Stimulated activated CD4-positive, alpha-beta T cell treated with anti-CD3 and anti-CD28 coated beads, Interleukin-12 subunit alpha, Interleukin-12 subunit beta, amount 100 ng/mL, for 4 hours (primary cell): ENCODE results near the gene MED26.
"Not testable (repeated sequence)": the region's sequence is repeated elsewhere in the genome, so short reads cannot be mapped to it uniquely, and the experiment has no call there.

Source experiments
- DNase-seq: peaks from one replicate; pipeline ENCODE4 v3.0.0-alpha.2; 2020

Gene MED26

GRCh38 chr19:16571822-16572331, 56.1 kb downstream of the MED26 start:
- no peak for DNase-seq

GRCh38 chr19:16571283-16571682, 56.7 kb downstream of the MED26 start:
- DNase-seq = no peak

GRCh38 chr19:16569609-16570320, 58.2 kb downstream of the MED26 start:
- DNase-seq = no peak

GRCh38 chr19:16566702-16567101, 61.3 kb downstream of the MED26 start:
- no peak for DNase-seq

GRCh38 chr19:16566161-16566560, 61.8 kb downstream of the MED26 start:
- DNase-seq = peak; percentile 50

- no peak for DNase-seq
Measured at GRCh38 chr19:16564842-16565241, 63.2 kb downstream of the MED26 start.

- DNase-seq = no peak
Measured at GRCh38 chr19:16562608-16563025, 65.4 kb downstream of the MED26 start.

- DNase-seq = no peak
Measured at GRCh38 chr19:16561382-16561781, 66.6 kb downstream of the MED26 start.

- no peak for DNase-seq
Measured at GRCh38 chr19:16559780-16560276, 68.2 kb downstream of the MED26 start.

- no peak for DNase-seq
Measured at GRCh38 chr19:16554776-16555175, 73.2 kb downstream of the MED26 start.

- not testable (repeated sequence) for DNase-seq
Measured at GRCh38 chr19:16551902-16552301, 76.1 kb downstream of the MED26 start.

GRCh38 chr19:16548956-16549355, 79.0 kb downstream of the MED26 start:
- no peak for DNase-seq

GRCh38 chr19:16544473-16545231, 83.4 kb downstream of the MED26 start:
- no peak for DNase-seq

GRCh38 chr19:16543734-16544133, 84.3 kb downstream of the MED26 start:
- DNase-seq = not testable (repeated sequence)

- DNase-seq = no peak
Measured at GRCh38 chr19:16542910-16543472, 85.0 kb downstream of the MED26 start.

- DNase-seq = peak; percentile 93
Measured at GRCh38 chr19:16542045-16542909, 85.7 kb downstream of the MED26 start, which contains the start of gene CHERP. TSS of gene CHERP (minus strand) at chr19:16542437. CDS start at chr19:16542378, 59 bp downstream.

GRCh38 chr19:16541526-16542044, 86.4 kb downstream of the MED26 start:
- DNase-seq = no peak

- DNase-seq = no peak
Measured at GRCh38 chr19:16540948-16541347, 87.1 kb downstream of the MED26 start.

GRCh38 chr19:16537111-16537510, 90.9 kb downstream of the MED26 start:
- no peak for DNase-seq

GRCh38 chr19:16536130-16536529, 91.9 kb downstream of the MED26 start:
- DNase-seq = no peak

GRCh38 chr19:16535381-16535780, 92.6 kb downstream of the MED26 start:
- DNase-seq = no peak
